ENCODE measurements around the gene PUM2.

PUM2 gene

DNA sequence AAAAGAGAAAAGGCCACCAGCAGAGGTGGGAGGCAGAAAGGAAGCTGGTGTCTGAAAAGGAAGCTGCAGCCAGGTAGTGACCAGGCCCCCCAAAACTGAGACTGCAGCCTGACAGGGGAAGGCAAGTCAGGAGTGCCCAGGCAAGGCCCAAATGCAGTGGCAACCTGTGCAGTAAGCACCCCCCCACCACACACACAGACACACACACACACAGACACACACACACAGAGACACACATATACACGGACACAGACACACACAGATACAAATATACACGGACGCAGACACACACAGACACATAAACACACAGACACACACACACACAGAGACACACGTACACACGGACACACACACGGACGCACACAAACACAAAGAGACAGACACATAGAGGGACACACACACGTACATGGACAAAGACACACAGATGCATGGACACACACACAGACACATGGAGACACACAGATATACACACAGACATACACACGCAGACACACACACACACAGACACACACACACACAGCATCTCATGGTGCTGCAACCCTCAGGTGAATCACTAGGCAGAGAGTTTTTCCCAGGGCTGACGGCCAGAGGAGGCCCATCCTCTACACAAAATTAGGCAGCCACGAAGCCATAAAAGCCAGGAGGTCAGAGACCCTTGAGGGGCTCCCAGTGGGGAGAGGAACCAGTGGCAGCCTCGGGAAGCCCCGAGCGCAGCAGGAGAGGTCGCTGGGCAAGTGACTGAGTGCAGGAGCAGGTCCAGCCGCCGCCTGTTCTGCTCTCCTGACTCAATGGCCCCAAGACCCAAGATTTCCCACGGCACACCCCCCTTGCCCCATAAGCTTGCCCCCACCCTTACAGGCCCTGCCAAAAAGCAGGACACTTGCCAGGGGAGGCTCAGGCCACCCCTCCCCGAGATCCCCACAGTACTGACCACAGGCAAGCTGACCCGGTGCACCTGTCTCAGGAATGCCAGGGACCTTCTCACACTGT, 132.0 kb downstream of the PUM2 start:
- TF ChIP-seq, protein P1, sequence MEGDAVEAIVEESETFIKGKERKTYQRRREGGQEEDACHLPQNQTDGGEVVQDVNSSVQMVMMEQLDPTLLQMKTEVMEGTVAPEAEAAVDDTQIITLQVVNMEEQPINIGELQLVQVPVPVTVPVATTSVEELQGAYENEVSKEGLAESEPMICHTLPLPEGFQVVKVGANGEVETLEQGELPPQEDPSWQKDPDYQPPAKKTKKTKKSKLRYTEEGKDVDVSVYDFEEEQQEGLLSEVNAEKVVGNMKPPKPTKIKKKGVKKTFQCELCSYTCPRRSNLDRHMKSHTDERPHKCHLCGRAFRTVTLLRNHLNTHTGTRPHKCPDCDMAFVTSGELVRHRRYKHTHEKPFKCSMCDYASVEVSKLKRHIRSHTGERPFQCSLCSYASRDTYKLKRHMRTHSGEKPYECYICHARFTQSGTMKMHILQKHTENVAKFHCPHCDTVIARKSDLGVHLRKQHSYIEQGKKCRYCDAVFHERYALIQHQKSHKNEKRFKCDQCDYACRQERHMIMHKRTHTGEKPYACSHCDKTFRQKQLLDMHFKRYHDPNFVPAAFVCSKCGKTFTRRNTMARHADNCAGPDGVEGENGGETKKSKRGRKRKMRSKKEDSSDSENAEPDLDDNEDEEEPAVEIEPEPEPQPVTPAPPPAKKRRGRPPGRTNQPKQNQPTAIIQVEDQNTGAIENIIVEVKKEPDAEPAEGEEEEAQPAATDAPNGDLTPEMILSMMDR (IDR thresholded peaks at IDR 0.05): no peak

DNA sequence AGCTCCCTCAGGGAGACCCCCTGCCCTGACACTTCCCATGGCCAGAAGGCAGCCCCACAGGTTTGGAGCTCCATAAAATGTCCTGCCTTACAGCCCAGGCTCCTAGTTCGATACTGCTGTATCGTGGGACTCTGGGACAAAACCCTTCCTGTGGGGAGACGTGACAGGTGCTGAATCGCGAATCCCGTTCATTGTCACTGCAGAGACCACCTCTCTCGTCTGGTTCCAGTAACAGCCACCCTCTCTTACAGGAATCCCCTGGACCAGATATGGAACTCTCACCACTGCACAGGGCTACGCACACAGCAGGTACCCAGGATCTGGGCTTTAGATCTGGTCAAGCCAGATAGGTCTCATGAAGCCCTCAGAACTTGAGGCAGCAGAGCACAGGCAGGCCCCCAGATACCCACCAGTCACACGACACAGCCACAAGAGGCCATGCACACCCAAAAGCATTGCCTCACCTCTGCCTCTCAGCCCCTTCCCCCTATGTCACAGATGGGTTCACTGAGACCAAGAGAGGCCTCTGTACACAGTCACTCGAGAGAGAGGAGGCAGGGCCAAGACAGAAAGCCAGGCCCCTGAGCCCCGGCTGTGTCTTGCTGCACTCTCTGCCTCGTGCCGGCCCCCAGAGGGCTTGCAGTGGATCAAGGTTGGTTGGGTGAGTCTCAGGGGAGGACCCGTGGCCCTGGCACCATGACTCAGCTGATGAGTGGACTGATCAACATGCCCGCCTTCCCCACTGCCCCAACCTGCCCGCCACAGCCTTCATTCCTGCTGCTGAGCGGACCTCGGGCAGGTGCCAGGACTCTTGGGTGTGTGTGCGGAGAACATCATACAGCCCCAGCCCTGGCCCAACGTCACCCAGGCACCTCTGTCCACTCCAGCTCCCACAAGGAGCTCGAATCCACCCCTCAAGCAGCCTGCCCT, 133.3 kb downstream of the PUM2 start:
- TF ChIP-seq, protein P1 (IDR thresholded peaks at IDR 0.05): no peak

DNA sequence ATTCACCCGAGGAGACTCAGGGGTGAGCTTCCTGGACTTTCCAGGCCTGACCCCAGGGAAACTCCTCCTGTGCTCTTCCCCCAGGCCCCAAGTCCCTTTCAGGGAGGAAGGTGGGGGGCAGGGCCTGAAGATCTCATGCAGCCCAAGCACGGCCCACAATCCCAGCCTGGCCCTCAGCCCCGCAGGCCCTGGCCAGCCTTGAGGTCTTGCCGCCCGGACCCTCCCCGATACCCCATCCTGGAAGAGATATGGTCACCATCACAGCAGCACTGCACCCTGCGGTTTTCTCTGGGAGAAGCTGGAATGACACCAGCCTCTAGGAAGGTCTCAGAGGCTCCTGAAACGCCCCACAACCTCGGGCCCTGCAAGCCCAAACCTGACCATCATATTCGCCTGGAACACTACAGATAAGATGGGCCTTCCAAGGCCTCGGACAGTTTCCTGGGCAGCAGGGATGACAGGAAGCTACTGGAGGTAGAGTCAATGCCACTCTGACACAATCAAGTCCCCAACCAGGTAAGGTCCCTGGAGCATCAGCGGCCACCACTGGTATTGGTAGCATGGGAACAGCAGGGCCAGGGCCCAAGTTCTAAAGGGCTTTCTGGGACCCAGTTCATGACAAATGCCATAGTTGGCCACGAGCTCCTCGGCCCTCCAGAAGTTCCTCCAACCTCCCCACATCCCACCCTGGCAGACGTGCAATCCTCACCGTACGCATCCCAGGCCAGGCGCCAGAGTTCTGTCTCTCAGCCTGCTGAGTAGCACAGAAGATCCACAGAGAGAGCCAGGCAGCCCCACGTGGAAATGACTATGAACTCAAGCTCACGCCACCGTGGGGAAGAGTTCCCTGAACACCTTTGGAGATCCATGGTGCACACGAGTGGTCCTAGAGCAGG, 134.3 kb downstream of the PUM2 start:
- TF ChIP-seq, protein P1 (IDR thresholded peaks at IDR 0.05): no peak

DNA sequence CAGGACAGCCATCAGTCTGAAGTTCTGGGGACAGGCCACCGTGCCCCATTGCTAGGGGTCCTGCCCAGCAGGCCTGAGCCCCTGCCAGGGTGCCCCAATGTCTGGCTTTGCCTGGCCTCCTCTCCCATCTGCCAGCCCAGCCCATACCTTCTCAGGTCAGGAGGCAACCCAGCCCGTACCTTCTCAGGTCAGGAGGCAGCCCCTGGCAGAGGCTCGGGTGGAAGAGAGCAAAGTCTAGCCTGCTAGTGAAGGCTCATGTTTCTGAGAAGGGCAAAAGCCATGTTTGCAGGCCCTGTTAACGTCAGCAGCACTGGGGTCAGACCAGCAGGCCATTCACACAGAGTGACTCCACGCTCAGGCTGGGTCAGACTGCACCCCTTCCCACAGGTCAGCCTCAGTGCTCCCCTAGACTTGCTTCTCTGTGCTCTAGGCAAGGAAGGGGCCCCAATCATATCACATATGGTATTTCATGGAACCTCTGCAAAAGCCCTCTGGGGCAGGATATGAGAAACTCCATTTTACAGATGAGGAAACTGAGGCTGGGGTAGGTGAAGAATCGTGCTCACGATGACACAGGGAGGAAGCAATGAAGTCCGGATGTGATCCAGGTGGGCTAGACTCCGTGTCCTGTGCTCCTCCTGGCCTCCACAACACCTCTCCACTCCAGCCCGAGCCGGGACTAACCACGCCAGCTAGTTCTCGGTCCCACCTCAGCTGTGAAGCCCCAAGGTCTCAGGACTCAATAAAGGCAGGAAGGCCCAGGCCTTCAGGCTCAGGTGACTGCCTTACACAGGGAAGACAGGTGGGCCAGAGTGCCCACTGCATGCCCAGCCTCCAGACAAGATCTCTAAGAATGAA, 135.2 kb downstream of the PUM2 start:
- TF ChIP-seq, protein P1 (IDR thresholded peaks at IDR 0.05): no peak

DNA sequence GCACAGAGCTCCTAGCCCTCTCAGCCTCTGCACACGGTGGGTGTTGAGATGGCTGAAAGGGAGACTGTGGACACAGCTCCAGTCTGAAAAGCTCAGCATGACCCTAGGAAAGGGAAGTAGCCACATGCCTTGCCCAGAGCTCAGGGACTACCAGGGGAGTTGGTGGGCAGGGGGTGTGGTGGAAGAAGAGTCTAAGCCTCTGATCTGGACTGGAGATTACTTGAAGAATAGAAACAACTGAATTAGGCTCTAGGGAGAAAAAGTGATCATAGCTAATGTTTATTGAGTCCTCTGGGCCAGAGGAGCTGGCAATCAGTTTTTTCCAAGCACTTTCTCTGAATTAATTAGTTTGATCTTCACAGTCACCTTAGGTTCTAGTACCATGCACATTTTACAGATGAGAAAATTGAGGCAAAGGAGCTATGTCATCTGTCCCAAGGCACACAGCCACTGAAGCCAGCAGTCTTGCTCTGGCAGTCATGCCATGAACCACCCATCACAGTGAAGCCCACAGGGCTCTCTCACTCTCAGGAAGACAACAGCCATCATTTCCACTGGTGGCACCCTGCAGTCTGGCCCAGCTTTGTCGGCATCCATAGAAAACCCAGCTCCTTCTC, 136.0 kb downstream of the PUM2 start:
- TF ChIP-seq, protein P1 (IDR thresholded peaks at IDR 0.05): no peak
